ENCODE data around the gene SLC35B2. TPM values are rescaled to one million over a fixed set of nuclear protein-coding genes. Genes with fewer than 3 reads are reported as not detected.

Gene SLC35B2
- total RNA-seq, 4 donors from 2014 or later: 26.2 to 38.5 (median 30.9) TPM

DNA sequence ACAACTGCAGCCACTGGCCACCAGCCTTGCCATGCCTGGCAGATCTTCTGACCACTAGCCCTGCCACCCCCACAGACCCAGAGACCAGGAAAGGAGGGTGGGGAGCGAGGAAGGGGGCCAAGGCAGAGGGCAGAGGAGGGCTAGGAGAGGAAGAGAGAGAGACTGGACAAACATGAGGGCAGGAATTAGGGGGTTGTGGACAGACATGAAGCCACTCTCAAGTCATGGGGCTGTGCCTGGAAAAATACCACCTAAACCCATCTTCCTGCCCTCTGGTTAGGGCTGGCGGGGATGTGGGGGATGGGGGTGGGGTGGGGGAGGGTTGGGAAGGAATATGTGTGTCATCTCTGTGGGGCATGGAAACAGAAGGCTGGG is 35.4 kb downstream of the SLC35B2 start:
- TF ChIP-seq POLR2A (IDR thresholded peaks at IDR 0.05) (no peak), EP300 (IDR thresholded peaks at IDR 0.05) (no peak), POLR2AphosphoS5 (IDR thresholded peaks at IDR 0.05) (no peak)
- TF ChIP-seq, protein P1, sequence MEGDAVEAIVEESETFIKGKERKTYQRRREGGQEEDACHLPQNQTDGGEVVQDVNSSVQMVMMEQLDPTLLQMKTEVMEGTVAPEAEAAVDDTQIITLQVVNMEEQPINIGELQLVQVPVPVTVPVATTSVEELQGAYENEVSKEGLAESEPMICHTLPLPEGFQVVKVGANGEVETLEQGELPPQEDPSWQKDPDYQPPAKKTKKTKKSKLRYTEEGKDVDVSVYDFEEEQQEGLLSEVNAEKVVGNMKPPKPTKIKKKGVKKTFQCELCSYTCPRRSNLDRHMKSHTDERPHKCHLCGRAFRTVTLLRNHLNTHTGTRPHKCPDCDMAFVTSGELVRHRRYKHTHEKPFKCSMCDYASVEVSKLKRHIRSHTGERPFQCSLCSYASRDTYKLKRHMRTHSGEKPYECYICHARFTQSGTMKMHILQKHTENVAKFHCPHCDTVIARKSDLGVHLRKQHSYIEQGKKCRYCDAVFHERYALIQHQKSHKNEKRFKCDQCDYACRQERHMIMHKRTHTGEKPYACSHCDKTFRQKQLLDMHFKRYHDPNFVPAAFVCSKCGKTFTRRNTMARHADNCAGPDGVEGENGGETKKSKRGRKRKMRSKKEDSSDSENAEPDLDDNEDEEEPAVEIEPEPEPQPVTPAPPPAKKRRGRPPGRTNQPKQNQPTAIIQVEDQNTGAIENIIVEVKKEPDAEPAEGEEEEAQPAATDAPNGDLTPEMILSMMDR (IDR thresholded peaks at IDR 0.05): no peak
- Histone ChIP-seq H3K27me3 (no peaks in the 10 kb centered on the region), H3K36me3 (no peaks in the 10 kb centered on the region), H3K9me3 (no peaks in the 10 kb centered on the region), H3K4me3 (peak overlapping the region; percentile 81), H3K4me1 (peaks cover 98% of the 10 kb centered on the region), H3K27ac (peak overlapping the region; percentile 92)
- DNase-seq (ENCODE audit: low spot score in 2 of 2): no peak
- 45% methylated on average over 2 of the region's 2 CpGs for WGBS

DNA sequence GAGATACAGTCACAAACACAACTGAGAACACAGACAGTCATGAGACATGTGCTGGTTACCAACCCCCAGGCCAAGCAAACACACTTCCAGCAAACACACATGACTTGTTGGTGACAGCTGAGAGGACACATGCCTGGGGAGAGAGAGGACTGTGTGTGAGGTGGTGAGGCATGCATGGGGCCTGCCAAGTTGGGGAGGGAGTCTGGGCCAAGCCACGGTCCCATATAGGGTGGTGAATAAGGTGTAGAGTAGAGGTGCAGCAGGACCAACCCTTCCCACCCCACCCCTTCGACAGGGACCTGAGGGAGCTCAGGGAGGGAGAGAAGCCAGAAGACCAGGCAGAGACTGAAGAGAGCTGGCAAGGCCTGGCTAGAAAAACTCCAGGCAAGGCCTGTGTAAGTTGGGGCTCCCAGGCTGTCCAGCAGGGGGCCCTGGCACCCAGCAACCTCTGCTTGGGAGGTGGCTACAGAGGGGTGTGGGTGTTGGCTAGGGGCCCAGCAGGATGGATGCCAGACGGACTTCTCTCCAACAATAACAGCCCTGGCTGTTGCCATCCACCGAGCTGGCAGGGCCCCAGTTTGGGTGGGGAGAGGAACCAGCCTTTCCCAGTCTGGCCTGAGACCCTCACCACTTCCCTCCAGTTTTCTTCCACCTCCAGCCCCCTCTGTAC is 35.9 kb downstream of the SLC35B2 start:
- H3K36me3 ChIP-seq: no peaks in the 10 kb centered on the region
- peak overlapping the region; percentile 92 for H3K27ac ChIP-seq
- TF ChIP-seq, protein P1 (IDR thresholded peaks at IDR 0.05): peak; percentile 75 to 90
- no peak for TF ChIP-seq EP300 (IDR thresholded peaks at IDR 0.05)
- TF ChIP-seq POLR2AphosphoS5 (IDR thresholded peaks at IDR 0.05): peak in 2 of 3 donors; percentile 92
- peak overlapping the region; percentile 81 for H3K4me3 ChIP-seq
- H3K4me1 ChIP-seq: peaks cover 98% of the 10 kb centered on the region
- H3K27me3 ChIP-seq: no peaks in the 10 kb centered on the region
- WGBS: 2% methylated on average over 4 of the region's 4 CpGs
- no peaks in the 10 kb centered on the region for H3K9me3 ChIP-seq
- DNase-seq (ENCODE audit: low spot score in 2 of 2): peak; percentile 96 to 97

DNA sequence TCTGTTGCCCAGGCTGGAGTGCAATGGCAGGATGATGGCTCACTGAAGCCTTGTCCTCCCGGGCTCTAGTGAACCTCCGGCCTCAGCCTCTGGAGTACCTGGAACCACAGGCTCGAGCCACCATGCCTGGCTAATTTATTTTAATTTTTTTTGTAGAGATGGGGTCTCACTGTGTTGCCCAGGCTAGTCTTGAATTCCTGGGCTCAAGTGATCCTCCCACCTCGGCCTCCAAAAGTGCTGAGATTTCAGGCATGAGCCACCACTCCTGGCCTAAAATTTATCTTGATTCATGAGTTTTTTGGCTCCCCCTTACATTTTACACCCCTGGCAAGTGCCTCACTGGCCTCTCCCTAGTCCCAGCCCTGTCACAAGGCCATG is 36.4 kb downstream of the SLC35B2 start:
- DNase-seq (ENCODE audit: low spot score in 2 of 2): no peak
- H3K4me3 ChIP-seq: no peak overlapping the region
- no peaks in the 10 kb centered on the region for H3K36me3 ChIP-seq
- WGBS: 70% methylated on average over 4 of the region's 4 CpGs
- H3K27ac ChIP-seq: peak overlapping the region; percentile 92
- peaks cover 93% of the 10 kb centered on the region for H3K4me1 ChIP-seq
- H3K9me3 ChIP-seq: no peaks in the 10 kb centered on the region
- TF ChIP-seq POLR2A (IDR thresholded peaks at IDR 0.05): no peak
- H3K27me3 ChIP-seq: no peaks in the 10 kb centered on the region

DNA sequence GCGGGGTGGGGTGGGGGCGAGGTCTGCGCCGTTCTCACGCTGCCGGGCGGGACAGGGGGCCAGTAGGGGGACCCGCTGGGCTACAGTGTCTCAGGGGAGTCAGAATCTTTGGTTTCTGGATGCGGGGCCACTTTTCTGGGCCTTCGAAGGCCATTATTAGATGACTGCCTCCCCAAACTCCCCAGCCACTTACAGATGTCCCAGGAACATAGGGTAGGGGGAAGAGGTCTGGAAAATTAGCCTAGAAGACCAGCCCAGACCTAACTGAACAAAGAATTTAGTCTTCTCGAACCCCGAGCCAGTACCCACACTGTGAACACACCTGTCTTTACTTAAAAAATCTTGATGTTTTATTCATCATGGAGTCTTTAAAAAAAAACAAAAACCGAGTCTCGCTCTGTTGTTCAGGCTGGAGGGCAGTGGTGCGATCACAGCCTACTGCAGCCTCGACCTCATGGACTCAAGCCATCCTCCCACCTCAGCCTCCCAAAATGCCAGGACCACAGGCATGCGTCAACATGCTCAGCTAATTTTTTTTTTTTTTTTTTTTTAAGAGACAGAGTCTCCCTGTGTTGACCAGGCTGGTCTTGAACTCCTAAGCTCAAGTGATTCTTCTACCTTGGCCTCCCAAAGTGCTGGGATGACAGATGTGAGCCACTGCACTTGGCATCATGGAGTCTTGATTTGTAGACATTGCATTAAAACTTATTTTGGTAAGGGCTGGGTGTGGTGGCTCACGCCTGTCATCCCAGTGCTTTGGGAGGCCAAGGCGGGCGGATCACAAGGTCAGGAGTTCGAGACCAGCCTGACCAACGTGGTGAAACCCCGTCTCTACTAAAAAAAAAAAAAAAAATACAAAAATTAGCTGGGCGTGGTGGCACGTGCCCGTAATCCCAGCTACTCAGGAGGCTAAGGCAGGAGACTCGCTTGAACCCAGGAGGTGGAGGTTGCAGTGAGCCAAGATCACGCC is 37.2 kb downstream of the SLC35B2 start:
- DNase-seq (ENCODE audit: low spot score in 2 of 2): no peak
- H3K9me3 ChIP-seq: no peaks in the 10 kb centered on the region
- H3K4me1 ChIP-seq: peaks cover 85% of the 10 kb centered on the region
- TF ChIP-seq POLR2A (IDR thresholded peaks at IDR 0.05) (no peak), EP300 (IDR thresholded peaks at IDR 0.05) (no peak), POLR2AphosphoS5 (IDR thresholded peaks at IDR 0.05) (no peak)
- TF ChIP-seq, protein P1 (IDR thresholded peaks at IDR 0.05): no peak
- peak overlapping the region; percentile 92 for H3K27ac ChIP-seq
- no peaks in the 10 kb centered on the region for H3K27me3 ChIP-seq
- peak overlapping the region; percentile 54 for H3K4me3 ChIP-seq
- 71% methylated on average over 20 of the region's 28 CpGs for WGBS
- H3K36me3 ChIP-seq: no peaks in the 10 kb centered on the region

DNA sequence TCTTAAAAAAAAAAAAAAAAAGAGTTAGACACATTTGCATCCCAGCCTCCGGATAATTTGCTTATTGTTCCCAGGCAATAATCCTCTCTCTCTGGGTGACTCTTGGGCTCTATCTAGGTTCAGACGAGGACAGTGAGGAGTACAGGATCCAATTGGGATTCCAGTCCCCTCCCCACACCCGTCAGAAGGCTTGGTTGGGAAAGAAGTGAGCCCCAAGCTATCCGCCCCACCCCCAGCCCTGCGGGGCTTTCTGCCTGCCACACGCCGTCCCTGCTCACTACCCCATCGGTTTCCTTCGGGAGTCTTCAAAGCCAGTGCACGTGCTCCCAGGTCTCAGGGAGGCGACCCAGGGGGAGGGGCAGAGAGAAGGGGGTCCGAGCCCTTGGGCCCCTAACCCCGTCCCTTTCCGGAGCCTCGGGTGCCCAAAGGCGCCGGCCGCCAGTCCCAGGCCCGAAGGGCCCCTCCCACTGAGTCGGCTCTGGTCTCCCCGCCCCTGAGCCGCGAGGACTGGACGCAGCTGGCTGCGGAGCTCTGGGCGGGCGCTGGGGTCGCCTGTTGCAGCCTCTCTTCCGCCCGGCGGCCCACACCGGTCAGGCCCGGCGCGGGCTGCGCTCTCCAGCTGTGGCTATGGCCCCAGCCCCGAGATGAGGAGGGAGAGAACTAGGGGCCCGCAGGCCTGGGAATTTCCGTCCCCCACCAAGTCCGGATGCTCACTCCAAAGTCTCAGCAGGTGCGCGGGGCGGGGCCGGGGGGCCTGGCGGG is 38.1 kb downstream of the SLC35B2 start:
- H3K27ac ChIP-seq: peak overlapping the region; percentile 92
- H3K36me3 ChIP-seq: no peaks in the 10 kb centered on the region
- peak in 1 of 2 donors; percentile 90 for DNase-seq (ENCODE audit: low spot score in 2 of 2)
- H3K27me3 ChIP-seq: no peaks in the 10 kb centered on the region
- H3K4me3 ChIP-seq: peak overlapping the region; percentile 54
- 6% methylated on average over 11 of the region's 45 CpGs for WGBS
- TF ChIP-seq, protein P1 (IDR thresholded peaks at IDR 0.05): no peak
- TF ChIP-seq POLR2AphosphoS5 (IDR thresholded peaks at IDR 0.05) (peak in 1 of 3 donors; percentile 13), POLR2A (IDR thresholded peaks at IDR 0.05) (peak in 1 of 2 donors; percentile 61)
- H3K9me3 ChIP-seq: no peaks in the 10 kb centered on the region
- peaks cover 76% of the 10 kb centered on the region for H3K4me1 ChIP-seq
